Measurements from ENCODE around the gene MAP2K6.

Gene MAP2K6

GRCh38 chr17:69427486-69428197 lies 13.1 kb downstream of the MAP2K6 start:
- DNase-seq (ENCODE audit: low read depth), result no peak

GRCh38 chr17:69428252-69428980 lies 13.9 kb downstream of the MAP2K6 start:
- DNase-seq (ENCODE audit: low read depth), result no peak

- no peak for DNase-seq (ENCODE audit: low read depth)
Measured at GRCh38 chr17:69430488-69430887, 16.0 kb downstream of the MAP2K6 start.

DNA sequence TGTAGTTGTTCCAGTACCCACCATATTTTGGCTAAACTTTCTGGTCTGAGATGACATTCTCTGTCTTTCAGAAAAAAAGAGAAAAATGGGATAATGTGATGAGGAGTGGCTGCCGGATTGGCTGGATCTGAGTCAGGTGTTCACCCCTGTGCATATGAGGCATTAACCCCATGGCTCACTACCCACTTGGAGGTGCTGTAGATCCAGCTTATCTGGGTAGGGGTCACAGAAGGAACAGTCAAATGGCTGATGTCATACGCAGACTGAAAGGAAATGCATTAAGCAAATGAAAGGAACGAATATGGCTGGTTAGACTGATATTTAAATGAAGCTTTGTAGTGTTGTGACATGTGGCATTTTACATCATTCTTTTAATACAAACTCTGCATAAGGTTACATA lies 17.3 kb downstream of the MAP2K6 start:
- no peak for DNase-seq (ENCODE audit: low read depth)

GRCh38 chr17:69433093-69433492 lies 18.6 kb downstream of the MAP2K6 start:
- no peak for DNase-seq (ENCODE audit: low read depth)

GRCh38 chr17:69434164-69434579 lies 19.7 kb downstream of the MAP2K6 start:
- DNase-seq (ENCODE audit: low read depth), result peak; percentile 26

DNA sequence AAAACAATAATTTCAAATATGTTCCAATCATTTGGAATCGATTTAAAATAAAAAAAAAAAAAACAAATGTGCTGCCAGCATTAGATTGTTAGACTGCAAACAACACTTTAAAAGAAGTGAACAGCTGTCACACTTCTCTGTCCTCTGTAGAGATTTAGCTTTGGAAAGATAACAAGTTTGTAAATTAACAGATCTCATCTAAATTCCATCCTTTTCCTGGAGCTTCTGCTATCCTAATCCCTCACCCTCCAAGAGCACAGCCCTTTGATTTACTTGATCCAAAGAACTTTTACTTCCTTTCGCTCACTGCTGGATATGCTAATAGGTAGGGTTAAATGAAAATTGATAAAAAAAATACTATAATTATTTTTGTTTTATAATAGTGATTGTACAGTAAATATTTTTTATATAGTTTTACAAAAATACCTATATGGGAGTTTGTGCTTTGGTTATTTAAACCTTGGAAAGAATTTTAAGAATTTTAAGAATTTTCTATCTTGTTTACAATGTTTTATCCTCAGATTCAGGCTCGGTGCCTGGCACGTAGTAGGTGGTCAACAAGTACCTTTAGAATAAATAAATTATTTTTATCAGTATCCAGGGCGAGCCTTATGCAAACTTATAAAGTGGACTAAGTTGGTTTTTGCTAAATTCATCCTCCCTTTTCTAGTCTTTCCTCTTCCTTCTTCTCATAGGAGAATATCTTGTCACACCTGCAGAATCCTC lies 21.6 kb downstream of the MAP2K6 start:
- DNase-seq (ENCODE audit: low read depth), result no peak

- no peak for DNase-seq (ENCODE audit: low read depth)
Measured at GRCh38 chr17:69437475-69437874, 23.0 kb downstream of the MAP2K6 start.

DNA sequence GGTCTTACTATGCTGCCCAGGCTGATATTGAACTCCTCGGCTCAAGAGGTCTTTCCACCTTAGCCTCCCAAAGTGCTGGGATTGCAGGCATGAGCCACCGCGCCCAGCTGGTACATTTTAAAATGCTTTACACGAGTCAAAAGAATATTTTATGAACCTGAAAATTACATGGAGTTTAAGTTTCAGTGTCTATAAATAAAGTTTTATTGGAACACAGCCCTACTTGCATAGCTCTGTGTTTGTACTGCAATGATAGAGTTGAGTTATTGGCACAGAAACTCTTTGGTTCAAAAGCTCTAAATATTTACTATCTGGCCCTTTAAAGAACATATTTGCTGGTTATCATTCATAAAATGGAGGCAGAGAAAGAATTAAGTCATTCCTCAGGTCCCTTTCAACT lies 24.3 kb downstream of the MAP2K6 start:
- no peak for DNase-seq (ENCODE audit: low read depth)

DNA sequence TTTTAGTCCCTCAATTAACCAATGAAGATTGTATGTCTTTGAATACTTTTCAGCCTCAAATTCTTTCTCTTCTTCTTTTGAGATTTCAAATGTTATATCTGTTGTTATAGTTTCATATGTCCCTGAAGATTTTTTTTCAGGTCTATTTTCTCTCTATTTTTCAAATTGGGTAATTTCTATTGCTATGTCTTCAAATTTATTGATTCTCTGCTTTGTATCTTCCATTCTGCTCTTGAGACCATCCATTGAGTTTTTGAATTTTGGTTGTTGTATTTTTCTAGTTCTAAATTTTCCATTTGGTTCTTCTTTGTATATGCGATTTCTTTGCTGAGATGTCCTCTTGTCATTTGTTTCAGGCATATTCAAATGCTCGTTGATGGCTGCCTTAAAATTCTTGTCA lies 26.7 kb downstream of the MAP2K6 start:
- DNase-seq (ENCODE audit: low read depth), result no peak

- DNase-seq (ENCODE audit: low read depth), result no peak
Measured at GRCh38 chr17:69443138-69443537, 28.6 kb downstream of the MAP2K6 start.

DNA sequence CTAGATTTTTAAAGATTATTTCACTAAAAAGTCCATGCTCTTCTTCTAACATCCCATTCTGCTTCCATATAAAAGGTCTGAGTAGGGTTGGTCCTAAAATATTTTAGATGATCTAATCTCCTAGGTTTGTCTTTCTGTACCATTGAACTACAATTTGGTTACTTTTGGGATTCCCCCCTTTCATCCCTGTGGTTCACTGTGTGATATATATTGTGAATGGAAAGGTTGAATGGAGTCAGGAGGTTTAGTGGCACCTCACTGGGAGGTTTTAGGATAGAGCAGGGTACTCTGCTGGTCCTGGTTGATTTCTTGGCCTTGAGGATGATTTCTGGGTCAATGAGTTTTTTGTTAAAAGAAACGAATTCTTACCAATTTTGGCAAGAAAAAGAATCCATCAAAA lies 29.5 kb downstream of the MAP2K6 start:
- DNase-seq (ENCODE audit: low read depth), result no peak

GRCh38 chr17:69445132-69445531 lies 30.6 kb downstream of the MAP2K6 start:
- no peak for DNase-seq (ENCODE audit: low read depth)

DNA sequence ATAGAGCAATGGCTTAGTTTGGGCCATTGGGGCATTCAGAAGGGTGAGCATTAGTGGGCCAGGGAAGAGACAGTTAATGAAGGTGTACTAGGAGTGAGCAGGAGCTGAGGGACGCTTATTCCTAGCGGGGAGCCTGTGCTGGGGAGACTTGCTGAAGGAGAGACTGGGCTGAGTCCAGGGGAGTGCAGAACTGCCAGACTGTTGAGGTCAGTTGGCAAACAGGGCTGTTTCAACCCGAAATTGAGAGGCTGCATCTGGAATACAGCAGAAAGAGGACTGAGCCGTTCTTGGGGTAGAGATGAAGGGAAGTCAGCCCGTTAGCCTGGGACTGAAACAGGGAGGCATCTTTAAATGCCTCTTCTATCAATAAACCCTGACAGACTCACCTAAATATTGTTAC lies 33.2 kb downstream of the MAP2K6 start:
- DNase-seq (ENCODE audit: low read depth), result no peak

DNA sequence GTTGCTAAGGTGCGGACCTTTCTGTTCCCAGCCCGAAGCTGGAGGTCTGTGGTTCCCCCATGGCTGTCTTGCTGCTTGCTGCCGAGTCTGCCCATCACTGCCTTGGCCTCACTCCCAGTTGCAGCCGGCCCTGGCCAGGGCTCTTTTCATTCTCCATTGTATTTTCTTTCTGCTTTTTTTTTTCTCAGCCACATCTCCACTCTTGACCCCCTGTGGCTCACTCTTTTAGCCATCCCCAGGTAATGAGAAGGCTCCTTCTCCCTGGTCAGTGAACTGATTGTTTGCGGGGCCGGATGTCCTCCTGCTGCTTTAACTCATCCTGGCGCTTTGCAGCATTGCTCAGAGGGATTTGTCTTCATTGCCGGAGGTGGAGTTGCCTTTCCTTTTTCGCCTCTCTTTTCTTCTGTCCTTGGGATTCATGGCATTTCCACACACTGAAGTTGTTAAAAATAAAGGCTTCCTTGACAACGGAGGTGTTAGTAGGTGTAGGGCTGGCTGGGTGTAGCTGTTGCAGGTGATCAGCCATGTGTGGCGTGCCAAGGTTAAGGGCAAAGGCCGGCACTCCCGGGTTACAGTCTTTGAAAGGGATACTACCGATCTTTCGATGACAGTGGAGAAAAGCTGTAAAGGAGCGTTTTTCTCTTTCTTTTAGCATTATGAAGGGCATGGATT lies 34.1 kb downstream of the MAP2K6 start:
- no peak for DNase-seq (ENCODE audit: low read depth)

DNA sequence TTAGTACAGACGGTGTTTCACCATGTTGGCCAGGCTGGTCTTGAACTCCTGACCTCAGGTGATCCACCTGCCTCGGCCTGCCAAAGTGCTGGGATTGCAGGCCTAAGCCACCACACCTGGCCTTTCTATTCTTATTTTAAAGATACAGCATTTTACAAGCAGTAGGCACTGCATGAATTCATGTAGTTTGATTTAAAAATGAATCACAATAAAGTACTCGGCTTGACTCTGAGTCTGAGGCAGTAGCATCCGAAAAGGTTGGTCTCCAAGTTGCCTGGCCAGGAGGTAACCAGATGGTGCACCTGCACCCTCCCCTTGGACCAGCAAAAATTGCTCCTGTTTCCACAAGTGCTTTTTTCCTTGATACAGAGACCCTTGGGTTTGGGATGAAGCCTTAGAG lies 35.6 kb downstream of the MAP2K6 start:
- no peak for DNase-seq (ENCODE audit: low read depth)

DNA sequence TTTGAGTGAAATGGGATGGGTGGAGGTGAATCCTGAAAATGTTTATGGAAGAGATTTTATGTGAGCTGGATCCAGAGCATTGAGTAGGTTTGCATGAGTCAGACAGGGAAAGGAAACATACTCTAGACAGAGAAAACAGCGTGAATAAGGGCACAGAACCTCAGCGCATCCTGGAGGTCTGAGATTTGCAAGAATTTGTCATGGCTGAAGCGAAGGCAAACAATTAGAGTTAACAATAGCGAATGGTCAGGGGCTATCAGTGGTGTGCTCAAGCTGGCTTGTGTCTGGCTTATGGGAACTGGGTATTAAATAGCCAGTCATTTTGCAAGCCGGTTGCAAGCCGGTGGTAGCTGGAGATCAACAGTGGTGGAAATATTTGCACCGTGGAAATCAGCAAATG lies 36.4 kb downstream of the MAP2K6 start:
- DNase-seq (ENCODE audit: low read depth), result peak; percentile 44

DNA sequence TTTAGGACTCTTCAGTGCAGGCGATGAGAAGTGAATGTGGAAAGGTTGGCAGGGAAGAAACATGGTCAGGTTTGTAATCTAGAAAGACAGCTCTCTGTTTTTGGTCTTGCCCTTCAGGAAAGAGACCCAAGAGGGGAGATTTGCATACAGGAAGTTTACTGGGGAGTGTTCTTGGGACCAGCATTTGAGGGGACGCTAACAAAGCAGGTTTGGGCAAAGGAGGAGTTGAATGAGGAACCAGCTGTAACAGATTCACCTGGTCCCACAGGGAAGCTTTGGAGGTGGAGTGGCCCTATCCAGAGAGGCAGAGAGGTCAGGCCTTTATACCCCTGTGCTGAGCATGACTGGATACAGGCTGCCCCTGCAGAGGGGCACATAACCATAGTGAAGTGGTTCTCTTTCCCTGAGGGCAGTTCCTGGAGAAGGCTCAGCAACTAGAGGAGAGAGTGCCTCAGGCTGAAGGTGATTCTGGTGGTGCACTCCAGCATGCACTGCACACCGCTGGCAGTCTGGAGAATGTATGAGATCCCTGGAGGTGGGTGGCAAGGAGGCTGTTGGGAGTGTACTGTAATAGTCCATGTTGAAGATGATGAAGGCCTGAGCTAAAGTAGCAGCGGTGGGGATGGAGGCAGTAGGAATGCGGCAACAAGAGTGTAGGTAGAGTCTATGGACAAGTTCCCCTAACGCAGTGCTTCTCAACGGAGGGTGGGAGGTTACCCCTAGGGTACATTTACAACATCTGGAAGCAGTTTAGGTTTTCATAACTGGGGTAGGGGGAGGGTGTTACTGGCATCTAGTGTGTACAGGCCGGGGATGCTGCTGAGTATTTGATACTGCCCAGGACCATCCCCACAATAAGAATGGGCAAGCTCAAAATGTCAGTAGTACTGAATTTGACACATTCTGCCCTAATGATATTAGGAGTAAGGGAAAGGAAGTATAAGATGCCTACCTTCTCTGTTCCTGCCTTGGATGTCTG lies 37.2 kb downstream of the MAP2K6 start:
- DNase-seq (ENCODE audit: low read depth), result no peak

- DNase-seq (ENCODE audit: low read depth), result no peak
Measured at GRCh38 chr17:69452664-69453260, 38.3 kb downstream of the MAP2K6 start.

GRCh38 chr17:69454051-69454450 lies 39.6 kb downstream of the MAP2K6 start:
- DNase-seq (ENCODE audit: low read depth), result no peak

GRCh38 chr17:69455040-69455439 lies 40.5 kb downstream of the MAP2K6 start:
- DNase-seq (ENCODE audit: low read depth), result no peak
